Parathyroid adenoma (tissue), 2 donors: ENCODE measurements around the gene EXOG.

ENCODE experiments used
- H2AFZ ChIP-seq: fragments of 300-600 bp; sonication (generic); one replicate; pipeline ENCODE4 v1.7.0; 2017; ENCODE audit warnings: antibody characterized with exemption, mild to moderate bottlenecking
- H3K27ac ChIP-seq: fragments of 300-600 bp; sonication (generic); one replicate; pipeline ENCODE4 v1.7.0; 2017
- H3K27me3 ChIP-seq: fragments of 300-600 bp; sonication (generic); one replicate; pipeline ENCODE4 v1.7.0; 2017; ENCODE audit warnings: low read length; ENCODE audit not compliant: control insufficient read depth, insufficient read depth
- H3K36me3 ChIP-seq: fragments of 300-600 bp; sonication (generic); one replicate; pipeline ENCODE4 v1.7.0; 2017; ENCODE audit warnings: low read length; ENCODE audit not compliant: control insufficient read depth, insufficient read depth
- H3K4me1 ChIP-seq: fragments of 300-600 bp; sonication (generic); one replicate; pipeline ENCODE4 v1.7.0; 2017; ENCODE audit warnings: control low read depth
- H3K4me2 ChIP-seq: fragments of 300-600 bp; sonication (generic); one replicate; pipeline ENCODE4 v1.7.0; 2017; ENCODE audit warnings: low read length
- H3K4me3 ChIP-seq: fragments of 300-600 bp; sonication (generic); one replicate; pipeline ENCODE4 v1.7.0; 2017; ENCODE audit warnings: low read depth, low read length
- H3K79me2 ChIP-seq: fragments of 300-600 bp; sonication (generic); one replicate; pipeline ENCODE4 v1.7.0; 2017; ENCODE audit warnings: control low read depth
- H3K9ac ChIP-seq: fragments of 300-600 bp; sonication (generic); one replicate; pipeline ENCODE4 v1.7.0; 2017; ENCODE audit warnings: mild to moderate bottlenecking
- H3K9me3 ChIP-seq: fragments of 300-600 bp; sonication (generic); one replicate; pipeline ENCODE4 v1.7.0; 2017; ENCODE audit warnings: low read length; ENCODE audit not compliant: control insufficient read depth
- TF ChIP-seq, protein P1 (sequence below): fragments of 300-600 bp; sonication (generic); IDR thresholded peaks from one replicate; pipeline ENCODE4 v1.7.0; 2017; ENCODE audit warnings: antibody characterized with exemption, mild to moderate bottlenecking
- donor health status: primary hyperparathyroidism.

EXOG gene

DNA sequence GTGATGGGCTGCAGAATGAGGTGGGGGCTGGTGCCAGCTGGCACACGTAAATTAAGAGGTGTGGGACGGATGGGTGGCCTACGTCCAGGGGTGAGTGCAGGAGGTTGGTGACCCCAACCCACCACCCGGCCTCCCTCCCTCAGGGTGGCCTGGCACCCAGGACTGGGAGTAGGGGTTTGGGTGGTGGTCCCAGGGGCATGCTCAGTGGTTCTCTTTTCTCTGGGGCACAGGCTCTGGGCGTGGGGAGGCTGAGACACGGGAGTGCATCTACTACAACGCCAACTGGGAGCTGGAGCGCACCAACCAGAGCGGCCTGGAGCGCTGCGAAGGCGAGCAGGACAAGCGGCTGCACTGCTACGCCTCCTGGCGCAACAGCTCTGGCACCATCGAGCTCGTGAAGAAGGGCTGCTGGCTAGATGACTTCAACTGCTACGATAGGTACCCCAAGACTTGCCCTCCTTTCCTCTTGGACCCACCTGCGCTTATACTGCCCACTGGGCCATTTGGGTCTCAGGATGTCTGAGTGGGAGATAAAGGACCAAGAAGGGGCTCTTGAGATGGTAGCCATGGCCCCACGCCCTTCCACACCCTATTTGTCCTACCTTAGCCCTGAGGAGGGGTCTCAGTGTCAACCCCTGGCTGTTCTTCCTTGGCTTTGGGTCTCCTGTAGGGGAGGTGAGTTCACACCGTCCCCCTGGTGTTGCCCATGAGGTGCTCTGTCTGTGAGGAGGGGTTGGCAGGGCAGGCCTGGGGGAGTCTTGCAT, 18.9 kb upstream of the EXOG start:
- Histone ChIP-seq H3K79me2 (peaks cover 30% of the 10 kb centered on the region), H3K27me3 (no peaks in the 10 kb centered on the region), H2AFZ (no peak overlapping the region), H3K36me3 (no peaks in the 10 kb centered on the region), H3K4me1 (peaks cover 10% of the 10 kb centered on the region), H3K9ac (no peak overlapping the region), H3K9me3 (no peaks in the 10 kb centered on the region), H3K4me3 (no peak overlapping the region), H3K27ac (no peak overlapping the region), H3K4me2 (no peak overlapping the region)
- TF ChIP-seq, protein P1, sequence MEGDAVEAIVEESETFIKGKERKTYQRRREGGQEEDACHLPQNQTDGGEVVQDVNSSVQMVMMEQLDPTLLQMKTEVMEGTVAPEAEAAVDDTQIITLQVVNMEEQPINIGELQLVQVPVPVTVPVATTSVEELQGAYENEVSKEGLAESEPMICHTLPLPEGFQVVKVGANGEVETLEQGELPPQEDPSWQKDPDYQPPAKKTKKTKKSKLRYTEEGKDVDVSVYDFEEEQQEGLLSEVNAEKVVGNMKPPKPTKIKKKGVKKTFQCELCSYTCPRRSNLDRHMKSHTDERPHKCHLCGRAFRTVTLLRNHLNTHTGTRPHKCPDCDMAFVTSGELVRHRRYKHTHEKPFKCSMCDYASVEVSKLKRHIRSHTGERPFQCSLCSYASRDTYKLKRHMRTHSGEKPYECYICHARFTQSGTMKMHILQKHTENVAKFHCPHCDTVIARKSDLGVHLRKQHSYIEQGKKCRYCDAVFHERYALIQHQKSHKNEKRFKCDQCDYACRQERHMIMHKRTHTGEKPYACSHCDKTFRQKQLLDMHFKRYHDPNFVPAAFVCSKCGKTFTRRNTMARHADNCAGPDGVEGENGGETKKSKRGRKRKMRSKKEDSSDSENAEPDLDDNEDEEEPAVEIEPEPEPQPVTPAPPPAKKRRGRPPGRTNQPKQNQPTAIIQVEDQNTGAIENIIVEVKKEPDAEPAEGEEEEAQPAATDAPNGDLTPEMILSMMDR = no peak

DNA sequence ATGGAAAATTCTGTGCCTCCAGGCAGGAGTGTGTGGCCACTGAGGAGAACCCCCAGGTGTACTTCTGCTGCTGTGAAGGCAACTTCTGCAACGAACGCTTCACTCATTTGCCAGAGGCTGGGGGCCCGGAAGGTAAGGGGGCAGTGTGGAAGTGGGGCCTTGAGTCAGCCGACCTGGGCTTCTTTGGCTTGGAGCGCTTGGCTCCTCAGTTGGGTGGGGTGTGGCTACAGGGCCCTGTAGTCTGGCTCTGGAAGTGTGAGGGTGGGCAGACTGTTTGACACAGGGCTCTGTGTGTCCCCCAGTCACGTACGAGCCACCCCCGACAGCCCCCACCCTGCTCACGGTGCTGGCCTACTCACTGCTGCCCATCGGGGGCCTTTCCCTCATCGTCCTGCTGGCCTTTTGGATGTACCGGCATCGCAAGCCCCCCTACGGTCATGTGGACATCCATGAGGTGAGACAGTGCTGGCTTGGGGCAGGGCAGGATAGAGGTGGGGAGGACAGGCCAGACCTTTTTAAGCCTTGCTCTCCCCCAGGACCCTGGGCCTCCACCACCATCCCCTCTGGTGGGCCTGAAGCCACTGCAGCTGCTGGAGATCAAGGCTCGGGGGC, 18.2 kb upstream of the EXOG start:
- TF ChIP-seq, protein P1 = no peak

DNA sequence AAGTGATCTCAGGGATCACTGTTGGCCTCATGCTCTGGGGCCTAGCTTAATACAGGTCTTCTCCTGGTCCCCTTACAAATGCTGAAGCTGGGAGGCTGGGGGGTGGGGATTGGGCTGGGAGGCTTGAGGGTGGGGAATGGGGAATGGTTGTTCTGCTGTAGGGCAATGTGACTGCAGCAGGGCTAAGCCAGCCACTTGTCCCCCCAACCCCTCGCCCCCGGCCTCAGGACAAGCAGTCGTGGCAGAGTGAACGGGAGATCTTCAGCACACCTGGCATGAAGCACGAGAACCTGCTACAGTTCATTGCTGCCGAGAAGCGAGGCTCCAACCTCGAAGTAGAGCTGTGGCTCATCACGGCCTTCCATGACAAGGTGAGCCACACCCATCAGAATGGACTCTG, 17.2 kb upstream of the EXOG start:
- no peak overlapping the region for H3K4me2 ChIP-seq
- no peak overlapping the region for H2AFZ ChIP-seq
- TF ChIP-seq, protein P1 = no peak
- H3K9ac ChIP-seq = no peak overlapping the region
- no peak overlapping the region for H3K27ac ChIP-seq
- H3K79me2 ChIP-seq = peaks cover 14% of the 10 kb centered on the region
- no peaks in the 10 kb centered on the region for H3K9me3 ChIP-seq
- H3K36me3 ChIP-seq = no peaks in the 10 kb centered on the region
- H3K4me3 ChIP-seq = no peak overlapping the region
- H3K27me3 ChIP-seq = no peaks in the 10 kb centered on the region
- no peaks in the 10 kb centered on the region for H3K4me1 ChIP-seq

More for the DNA sequence above, 18.2 kb upstream of the EXOG start:
- Histone ChIP-seq H2AFZ (no peak overlapping the region), H3K9ac (no peak overlapping the region), H3K27me3 (no peaks in the 10 kb centered on the region), H3K36me3 (no peaks in the 10 kb centered on the region), H3K9me3 (no peaks in the 10 kb centered on the region), H3K79me2 (peaks cover 23% of the 10 kb centered on the region), H3K4me2 (no peak overlapping the region), H3K4me1 (peaks cover 4% of the 10 kb centered on the region), H3K27ac (no peak overlapping the region), H3K4me3 (no peak overlapping the region)

DNA sequence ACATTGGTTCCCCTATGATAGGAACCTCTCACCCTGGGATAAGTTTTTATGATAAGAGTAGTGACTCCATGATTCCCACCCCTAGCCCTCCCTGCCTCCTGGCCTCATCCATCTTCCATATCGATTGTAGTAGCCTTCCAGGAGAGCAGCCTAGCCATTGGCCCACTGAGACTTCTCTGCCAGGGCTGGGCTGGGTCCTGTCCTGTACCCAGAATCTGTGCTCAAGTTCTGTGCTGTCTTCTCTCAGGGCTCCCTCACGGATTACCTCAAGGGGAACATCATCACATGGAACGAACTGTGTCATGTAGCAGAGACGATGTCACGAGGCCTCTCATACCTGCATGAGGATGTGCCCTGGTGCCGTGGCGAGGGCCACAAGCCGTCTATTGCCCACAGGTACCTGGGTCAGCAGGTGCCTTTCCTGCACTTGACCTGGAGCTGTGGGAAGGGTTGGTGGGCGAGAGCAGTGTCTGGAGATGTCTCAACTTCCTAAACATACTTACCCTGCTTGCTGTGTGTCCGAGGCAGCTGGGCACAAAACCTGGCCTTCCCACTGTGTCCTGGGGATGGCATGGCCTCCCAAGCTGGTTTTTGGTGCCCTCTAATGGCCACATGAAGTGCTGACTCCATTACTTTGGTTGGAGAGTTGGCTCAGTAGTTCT, 16.6 kb upstream of the EXOG start:
- Histone ChIP-seq H3K36me3 (no peaks in the 10 kb centered on the region), H3K27ac (no peak overlapping the region), H2AFZ (no peak overlapping the region), H3K9ac (no peak overlapping the region), H3K4me2 (no peak overlapping the region), H3K4me3 (no peak overlapping the region), H3K9me3 (no peaks in the 10 kb centered on the region), H3K79me2 (peaks cover 9% of the 10 kb centered on the region), H3K27me3 (no peaks in the 10 kb centered on the region), H3K4me1 (no peaks in the 10 kb centered on the region)
- TF ChIP-seq, protein P1 = peak; percentile 94
